Measurements from ENCODE around the gene HNRNPA2B1. TPM values are rescaled to one million over a fixed set of nuclear protein-coding genes. Genes with fewer than 3 reads are reported as not detected.
A peak's percentile ranks its signal among the peaks of the same experiment; 100 is the strongest.

Gene HNRNPA2B1
- total and polyA plus RNA-seq, 2 of the 8 experiments (the other 6 are each of a cell fraction or from before 2014, with no cell fraction given): 276 to 1,255 TPM

DNA sequence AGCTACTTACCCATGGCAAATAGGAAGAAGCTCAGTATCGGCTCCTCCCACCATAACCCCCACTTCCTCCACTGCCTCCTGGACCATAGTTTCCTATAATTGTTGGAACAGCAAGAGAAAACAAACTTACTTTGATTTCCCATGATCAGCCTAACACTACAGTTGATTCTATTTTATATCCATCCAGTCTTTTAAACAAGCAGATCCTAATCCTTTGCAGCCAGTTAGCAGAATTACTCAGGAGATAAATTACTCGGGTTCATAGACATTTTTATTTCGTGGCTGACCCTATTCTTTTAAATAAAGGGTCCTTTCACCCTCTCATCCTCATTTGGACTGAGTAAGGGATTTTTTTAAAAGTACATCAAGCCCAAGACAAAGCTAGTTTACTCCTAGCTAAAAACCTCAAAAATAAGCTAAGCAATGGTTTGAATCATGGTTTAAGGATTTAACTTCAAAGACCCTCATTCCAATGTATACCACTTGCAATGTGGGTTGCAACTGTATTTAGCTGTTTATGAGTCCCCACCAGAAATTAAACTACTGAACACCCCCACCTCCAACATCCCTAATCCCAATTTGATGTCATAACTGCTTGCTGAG is 8.0 kb downstream of the HNRNPA2B1 start:
- Histone ChIP-seq H3K79me1 (ENCODE audit: low read depth, low read length) (no peaks in the 10 kb centered on the region), H3K4me3 (ENCODE audit: extremely low read depth in 1 of 4, insufficient read depth in 2 of 4, low read depth in 3 of 4, low read length in 4 of 4) (no peak overlapping the region), H3K4me1 (replicated peaks in 1 of 4; ENCODE audit: control insufficient read depth in 3 of 4, insufficient read depth in 4 of 4, low read length in 3 of 4) (peaks cover 0 to 6% (median 0%) of the 10 kb centered on the region in 4 experiments; a peak in 3 of 7 replicates), H2BK12ac (ENCODE audit: low read depth, low read length) (no peak overlapping the region), H3K23me2 (ENCODE audit: low read depth, low read length) (peaks cover 2% of the 10 kb centered on the region; the same call in 1 of the 2 replicates), H4K91ac (replicated peaks; ENCODE audit: insufficient read length, low read length) (no peak overlapping the region), H3K4ac (replicated peaks; ENCODE audit: insufficient read length, low read depth, low read length) (no peak overlapping the region), H3K79me2 (ENCODE audit: control insufficient read depth in 1 of 2, insufficient read depth in 2 of 2, low read length in 2 of 2) (peaks cover 13 to 59% of the 10 kb centered on the region in 2 experiments; a peak in 3 of 4 replicates), H2BK20ac (ENCODE audit: low read length) (no peak overlapping the region), H2BK5ac (ENCODE audit: low read depth, low read length) (no peak overlapping the region), H3K36me3 (ENCODE audit: control insufficient read depth in 2 of 4, insufficient read depth in 4 of 4, low read length in 3 of 4) (peaks cover 64 to 95% (median 87%) of the 10 kb centered on the region in 4 experiments), H3K56ac (replicated peaks; ENCODE audit: insufficient read length, low read depth, low read length) (no peak overlapping the region), H4K8ac (ENCODE audit: extremely low read depth, insufficient read depth, low read length) (no peak overlapping the region), H3K27ac (ENCODE audit: low read depth, low read length) (no peak overlapping the region), H4K5ac (ENCODE audit: insufficient read length, low read depth, low read length) (no peak overlapping the region), H3K4me2 (ENCODE audit: insufficient read depth in 1 of 2, low read depth in 2 of 2, low read length in 2 of 2) (no peak overlapping the region), H2AK5ac (ENCODE audit: low read depth, low read length) (no peak overlapping the region), H2BK120ac (replicated peaks; ENCODE audit: low read depth, low read length) (no peak overlapping the region), H2AFZ (ENCODE audit: low read length) (no peak overlapping the region), H3K9ac (replicated peaks in 1 of 4; ENCODE audit: extremely low read depth in 1 of 4, low read depth in 3 of 4, low read length in 3 of 4) (no peak overlapping the region), H2BK15ac (ENCODE audit: low read length) (no peak overlapping the region), H4K20me1 (replicated peaks in 1 of 2; ENCODE audit: control insufficient read depth in 1 of 2, insufficient read depth in 2 of 2, low read length in 2 of 2) (peaks cover 31 to 38% of the 10 kb centered on the region in 2 experiments), H3K23ac (ENCODE audit: insufficient read length) (no peak overlapping the region), H3K18ac (ENCODE audit: extremely low read depth, low read length) (no peak overlapping the region), H3K14ac (ENCODE audit: insufficient read length) (no peak overlapping the region), H3K27me3 (replicated peaks in 1 of 4; ENCODE audit: control insufficient read depth in 3 of 4, extremely low read depth in 1 of 4, insufficient read depth in 3 of 4, low read length in 3 of 4) (no peaks in the 10 kb centered on the region), H3K9me3 (ENCODE audit: insufficient read depth in 2 of 2, low read depth in 1 of 2, low read length in 1 of 2) (no peaks in the 10 kb centered on the region)
- DNase-seq (ENCODE audit: low read depth in 1 of 2, low spot score in 2 of 2) (no peak), FAIRE-seq (no peak)
- TF ChIP-seq TAF1 (IDR thresholded peaks at IDR 0.05; ENCODE audit: low read depth, low read length) (no peak), POLR2A (IDR thresholded peaks at IDR 0.05; ENCODE audit: control extremely low read depth in 1 of 2, low read depth in 2 of 2, low read length in 2 of 2) (peak; percentile 58 to 81), RXRA (IDR thresholded peaks at IDR 0.05; ENCODE audit: insufficient read depth, low read depth, low read length) (no peak), TAF7 (optimal IDR thresholded peaks at IDR 0.05; ENCODE audit: borderline replicate concordance, low read depth, low read length) (no peak), POLR2AphosphoS5 (IDR thresholded peaks at IDR 0.05; ENCODE audit: low read depth, low read length) (peak; percentile 27), SP1 (IDR thresholded peaks at IDR 0.05; ENCODE audit: low read depth, low read length) (0 out of 2 replicates have a peak, but pooled peaks have one; percentile 3)
- ChIA-PET CTCF (ENCODE audit: partially characterized antibody) (interaction anchor here (0.8 to 4.7 kb wide), 6 partner anchors 12 to 299 kb away, joined by 3 to 21 read pairs (median 6); no protein-coding TSS in a partner anchor), POLR2A (ENCODE audit: partially characterized antibody) (interaction anchor here (0.6 to 17.3 kb wide), 28 partner anchors 5 to 1384 kb away, joined by 3 to 578 read pairs (median 4); partner anchors contain the start of genes CBX3, HNRNPA2B1 and NFE2L3)
- 85% methylated on average over 3 of the region's 3 CpGs; no CpG with 5 or more reads in 1 of the 2 experiments for WGBS, 2 experiments (ENCODE audit: extremely low coverage in 1 of 2, insufficient coverage in 1 of 2, insufficient read length in 1 of 2, insufficient replicate concordance in 2 of 2, low coverage in 1 of 2, low lambda C conversion rate in 2 of 2, missing lambda C conversion rate in 1 of 2)

All from H1 (cell line).